Upper lobe of right lung (tissue), 1 donor: Measurements from ENCODE around the gene MIDN. TPM values are rescaled to one million over a fixed set of nuclear protein-coding genes. Genes with fewer than 3 reads are reported as not detected.

Experiments used
- ATAC-seq: fragments of 200-7000 bp; cut with Tn5 transposase; one replicate; pipeline ENCODE4 v1.9.1; 2020; ENCODE audit warnings: mild to moderate bottlenecking, moderate library complexity
- DNase-seq: peaks from one replicate; pipeline ENCODE4 v3.0.0-alpha.2; 2020
- H3K27ac ChIP-seq: fragments of 200-600 bp; one replicate; pipeline ENCODE4 v1.8.0; 2022
- H3K27me3 ChIP-seq: fragments of 200-600 bp; one replicate; pipeline ENCODE4 v1.8.0; 2022; ENCODE audit warnings: mild to moderate bottlenecking
- H3K36me3 ChIP-seq: fragments of 200-600 bp; one replicate; pipeline ENCODE4 v1.8.0; 2022
- H3K4me1 ChIP-seq: fragments of 200-600 bp; one replicate; pipeline ENCODE4 v1.8.0; 2022
- H3K4me3 ChIP-seq: fragments of 200-600 bp; one replicate; pipeline ENCODE4 v1.8.0; 2022; ENCODE audit warnings: mild to moderate bottlenecking
- H3K9me3 ChIP-seq: fragments of 200-600 bp; one replicate; pipeline ENCODE4 v1.8.0; 2022
- CTCF ChIP-seq: fragments of 200-600 bp; IDR thresholded peaks from one replicate; pipeline ENCODE4 v1.8.0; 2022; ENCODE audit warnings: antibody characterized with exemption
- intact Hi-C: fragments of 100-400 bp; cut with DNase I; formaldehyde crosslinking; loops from one replicate; pipeline ENCODE4 v1.11.0; 2022
- total RNA-seq: library from RNA; stranded (reverse); fragmentation: NEBNext Ultra II Directional; extraction: Animal tissue kit (Norgen Biotek cat#: 25700); gene quantifications from one replicate; pipeline ENCODE4 v1.2.1, GENCODE V29; 2021
- donor health status: DM: no; HTN: yes; CAD: no; lungs with severe emphysema.

Gene MIDN
- total RNA-seq, 1 donor from 2014 or later: 135 TPM

- H3K4me1 ChIP-seq: peaks cover 63% of the 10 kb centered on the region
- intact Hi-C loops: no loop called here
- H3K9me3 ChIP-seq: no peaks in the 10 kb centered on the region
- H3K36me3 ChIP-seq: peaks cover 8% of the 10 kb centered on the region
- H3K4me3 ChIP-seq: no peak overlapping the region
- ATAC-seq (no peak), DNase-seq (no peak)
- H3K27ac ChIP-seq: peak overlapping the region; percentile 80
- no peaks in the 10 kb centered on the region for H3K27me3 ChIP-seq
- no peak for TF ChIP-seq CTCF
Observed at GRCh38 chr19:1214299-1214861, 34.0 kb upstream of the MIDN start.

GRCh38 chr19:1214862-1215731 is 33.3 kb upstream of the MIDN start:
- Histone ChIP-seq H3K27me3 (no peaks in the 10 kb centered on the region), H3K4me1 (peaks cover 56% of the 10 kb centered on the region), H3K9me3 (no peaks in the 10 kb centered on the region), H3K27ac (peak overlapping the region; percentile 80), H3K36me3 (peaks cover 8% of the 10 kb centered on the region), H3K4me3 (no peak overlapping the region)
- intact Hi-C loops: no loop called here
- ATAC-seq (peak; percentile 53), DNase-seq (peak; percentile 83)
- TF ChIP-seq CTCF: no peak

- peaks cover 21% of the 10 kb centered on the region for H3K36me3 ChIP-seq
- no peak for DNase-seq
- H3K9me3 ChIP-seq: no peaks in the 10 kb centered on the region
- H3K4me1 ChIP-seq: peaks cover 46% of the 10 kb centered on the region
- intact Hi-C loops: no loop called here
- no peak overlapping the region for H3K27ac ChIP-seq
- H3K27me3 ChIP-seq: no peaks in the 10 kb centered on the region
- no peak overlapping the region for H3K4me3 ChIP-seq
- no peak for ATAC-seq
- no peak for TF ChIP-seq CTCF
Observed at GRCh38 chr19:1216756-1217155, 31.6 kb upstream of the MIDN start.

- DNase-seq (no peak), ATAC-seq (no peak)
- H3K4me3 ChIP-seq: no peak overlapping the region
- no peak for TF ChIP-seq CTCF
- H3K9me3 ChIP-seq: no peaks in the 10 kb centered on the region
- no peaks in the 10 kb centered on the region for H3K27me3 ChIP-seq
- peaks cover 40% of the 10 kb centered on the region for H3K4me1 ChIP-seq
- no peak overlapping the region for H3K27ac ChIP-seq
- intact Hi-C loops: no loop called here
- H3K36me3 ChIP-seq: peaks cover 27% of the 10 kb centered on the region
Observed at GRCh38 chr19:1217366-1217765, 31.0 kb upstream of the MIDN start.

GRCh38 chr19:1218751-1219567 is 29.4 kb upstream of the MIDN start:
- DNase-seq (no peak), ATAC-seq (no peak)
- intact Hi-C loops: no loop called here
- Histone ChIP-seq H3K27ac (peak overlapping the region; percentile 42), H3K36me3 (peaks cover 38% of the 10 kb centered on the region), H3K27me3 (no peaks in the 10 kb centered on the region), H3K4me3 (no peak overlapping the region), H3K9me3 (no peaks in the 10 kb centered on the region), H3K4me1 (peaks cover 30% of the 10 kb centered on the region)
- TF ChIP-seq CTCF: no peak
